ENCODE data around the gene GLE1.
"Not testable (repeated sequence)": the region's sequence is repeated elsewhere in the genome, so short reads cannot be mapped to it uniquely, and the experiment has no call there.

The GLE1 gene

DNA sequence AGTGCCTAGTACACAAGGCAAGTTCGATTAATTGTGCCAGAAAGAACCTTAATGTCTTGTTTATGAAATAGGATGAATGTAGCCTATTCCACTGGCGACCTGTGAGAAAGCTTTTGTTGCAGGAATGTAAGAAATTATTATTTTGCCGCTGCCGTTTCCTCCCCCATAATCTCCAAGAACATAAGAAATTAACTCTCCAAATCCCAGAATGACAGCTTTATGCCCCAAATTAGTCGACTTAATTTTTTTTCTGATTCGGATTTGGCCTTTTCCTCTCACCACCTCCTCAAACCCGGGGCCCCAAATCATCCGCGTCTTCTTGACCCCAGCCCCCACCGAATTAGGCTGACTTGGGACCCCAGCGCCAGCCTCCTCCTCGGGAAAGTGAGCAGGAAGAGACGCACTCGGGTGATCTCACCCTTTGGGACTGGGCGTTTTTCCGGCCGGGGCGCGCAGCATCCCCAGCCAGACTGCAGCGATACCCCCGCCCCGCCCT is 47.2 kb downstream of the GLE1 start:
- no peak for DNase-seq (ENCODE audit: low read depth in 2 of 2)

DNA sequence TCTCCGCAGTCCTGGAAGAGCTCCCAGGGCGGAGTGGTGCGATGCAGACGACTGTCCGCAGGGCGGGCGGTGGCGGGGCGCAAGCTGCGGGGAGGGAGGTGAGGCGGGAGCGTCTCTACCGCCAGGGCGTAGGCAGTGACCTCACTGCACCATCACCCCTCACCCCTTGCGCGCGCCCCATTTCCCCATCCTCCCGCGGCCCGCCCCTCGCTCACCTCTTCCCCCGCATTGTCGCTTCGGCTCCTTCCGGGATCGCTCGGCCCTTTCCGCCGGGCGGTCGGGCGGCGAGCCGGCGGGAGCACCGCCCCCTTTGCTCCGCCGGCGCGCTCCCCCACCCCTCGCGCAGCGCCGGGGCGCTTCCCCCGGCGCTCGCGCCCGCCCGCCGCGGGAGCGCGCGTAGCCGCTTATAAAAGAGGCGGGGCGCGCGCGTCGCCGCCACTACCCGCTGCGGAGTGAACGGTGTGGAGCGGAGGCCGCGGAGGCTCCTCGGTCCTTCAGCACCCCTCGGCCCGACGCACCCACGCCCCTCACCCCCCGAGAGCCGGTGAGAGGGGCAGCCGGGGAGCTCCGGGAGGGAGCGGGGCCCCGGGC is 47.7 kb downstream of the GLE1 start, which contains the start of gene SPTAN1:
Gene SPTAN1 (plus strand): TSS at position 435 of the 591 bp plus-strand sequence. CDS start 14,154 bp downstream, outside the sequence.
- DNase-seq (ENCODE audit: low read depth in 2 of 2), result peak; percentile 82 to 88

DNA sequence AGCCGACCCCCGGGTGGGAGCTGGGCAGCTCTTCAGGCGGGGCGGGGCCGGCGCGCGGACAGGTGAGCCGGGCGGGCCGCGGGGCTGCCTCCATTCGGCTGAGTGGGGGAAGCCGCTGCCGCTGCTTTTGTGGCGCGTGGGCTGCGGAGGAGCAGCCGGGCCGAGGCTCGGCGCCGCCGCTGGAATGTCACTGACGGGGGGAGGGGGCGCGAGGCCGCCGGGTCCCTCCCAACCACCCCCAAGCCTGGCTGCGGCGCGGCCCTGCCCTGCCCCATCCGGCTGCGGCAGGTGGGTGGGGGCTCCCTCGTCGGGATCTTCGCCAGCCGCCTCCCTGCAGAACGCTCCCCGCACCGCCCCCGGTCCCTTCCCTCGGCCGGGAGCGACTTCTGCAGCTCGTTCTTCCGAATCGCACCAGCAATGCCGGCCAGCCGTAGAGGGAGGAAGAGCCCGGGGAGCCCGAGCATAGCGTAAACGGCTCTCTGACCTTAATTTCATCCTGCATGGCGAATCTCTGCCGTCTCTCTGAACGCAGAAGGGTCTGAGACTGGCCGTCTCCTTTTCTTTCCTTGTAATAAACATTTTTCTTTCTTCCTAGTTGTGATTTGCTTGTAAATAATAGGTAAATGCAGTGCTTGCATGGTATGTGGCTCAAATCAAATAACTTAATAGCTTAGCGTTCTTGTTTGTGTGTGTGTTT is 48.4 kb downstream of the GLE1 start:
- DNase-seq (ENCODE audit: low read depth in 2 of 2), result peak in 1 of 2 donors; percentile 5

DNA sequence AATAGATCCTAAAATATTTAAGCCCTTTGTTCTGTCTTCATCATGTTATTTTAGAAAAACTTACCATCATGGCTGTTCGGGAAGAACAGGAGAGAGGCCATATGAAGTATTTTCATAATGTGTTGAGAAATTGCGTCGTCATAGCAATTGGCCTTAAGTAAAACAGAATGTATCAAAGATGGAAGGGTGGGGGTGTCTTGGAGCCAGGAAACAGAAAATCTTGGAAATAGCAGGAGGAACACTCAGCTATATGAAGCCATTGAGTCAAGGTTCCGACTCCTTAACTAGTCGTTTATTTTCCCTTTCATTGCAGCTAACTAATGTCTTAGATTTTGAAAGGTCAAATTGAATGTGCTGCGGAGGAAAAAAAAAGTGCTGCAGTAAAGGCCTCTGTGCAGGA is 49.2 kb downstream of the GLE1 start:
- no peak for DNase-seq (ENCODE audit: low read depth in 2 of 2)

DNA sequence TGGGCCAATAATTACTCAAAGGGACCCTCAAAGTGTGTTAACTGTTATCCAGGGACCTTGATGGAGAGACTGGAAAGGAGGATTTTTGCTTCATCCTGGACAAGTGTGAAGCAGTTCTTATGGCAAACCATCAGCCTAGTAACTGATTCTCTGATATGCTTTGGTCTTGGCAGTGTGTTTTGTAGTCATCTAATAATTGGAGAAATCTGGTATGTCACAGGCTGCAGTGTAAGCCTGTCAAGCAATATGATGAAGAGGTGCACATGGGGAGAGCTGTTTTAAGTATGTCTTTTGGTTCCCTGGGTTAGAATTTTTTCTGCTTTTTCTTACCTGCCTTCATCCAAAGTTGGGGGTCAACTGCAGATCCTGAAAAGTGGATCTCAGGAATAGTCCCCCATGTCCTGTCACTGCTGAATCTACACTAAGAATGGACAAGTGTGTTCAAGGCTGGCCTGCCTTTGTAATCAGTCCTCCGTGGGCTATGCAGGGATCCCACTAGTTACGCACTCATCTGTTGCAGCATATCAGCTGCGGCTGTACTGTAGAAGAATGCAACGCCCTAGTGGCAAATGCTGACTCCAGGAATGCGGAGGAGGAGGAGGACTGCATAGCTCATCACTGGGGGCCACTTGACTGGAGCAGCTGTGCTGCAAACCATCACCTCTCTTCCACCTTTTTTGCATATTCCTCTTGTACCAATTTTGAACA is 49.8 kb downstream of the GLE1 start:
- DNase-seq (ENCODE audit: low read depth in 2 of 2), result no peak

DNA sequence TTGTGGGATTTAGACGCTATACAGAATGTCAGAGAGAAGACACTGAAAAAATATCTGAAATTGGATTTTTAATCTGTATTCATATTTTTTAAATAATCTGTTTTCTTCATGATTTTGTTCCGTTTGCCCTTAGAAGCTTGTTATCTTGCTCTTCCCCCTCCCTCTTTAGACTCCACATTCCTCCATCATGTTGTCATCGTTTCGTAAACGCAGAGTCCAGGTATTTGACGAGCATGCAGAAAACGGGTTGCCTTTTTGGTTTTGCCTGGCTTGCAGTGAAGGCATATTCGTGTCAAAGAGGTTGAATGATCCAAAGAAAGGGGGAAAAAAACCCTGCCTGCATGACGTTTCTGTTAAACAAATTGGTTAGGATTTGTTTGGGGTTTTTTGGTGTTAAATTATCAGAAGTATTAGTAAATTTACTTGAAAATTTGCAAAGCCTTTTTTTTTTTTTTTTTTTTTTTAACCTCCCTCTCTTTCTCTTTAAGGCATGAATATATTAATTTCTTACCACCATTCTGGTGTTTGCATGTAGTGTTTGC is 50.7 kb downstream of the GLE1 start:
- no peak for DNase-seq (ENCODE audit: low read depth in 2 of 2)

DNA sequence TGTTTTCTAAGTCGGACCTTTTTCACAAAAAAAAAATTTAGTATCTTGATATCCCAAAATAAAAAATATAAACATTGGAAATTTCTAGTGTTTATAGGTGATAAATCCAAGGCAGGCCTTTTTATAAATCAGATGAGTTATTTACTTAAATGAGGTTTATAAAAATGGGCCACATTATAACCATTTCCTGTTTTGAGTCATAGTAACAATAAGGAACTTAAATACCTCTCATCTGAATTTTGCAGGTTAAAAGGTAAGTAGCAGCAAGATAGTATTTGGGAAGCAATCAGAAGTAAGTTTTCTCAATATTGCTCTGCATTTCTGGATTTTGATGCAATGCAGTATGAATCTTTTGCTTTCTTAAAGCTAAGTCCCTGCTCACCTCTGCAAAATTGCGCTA is 51.8 kb downstream of the GLE1 start:
- no peak for DNase-seq (ENCODE audit: low read depth in 2 of 2)

DNA sequence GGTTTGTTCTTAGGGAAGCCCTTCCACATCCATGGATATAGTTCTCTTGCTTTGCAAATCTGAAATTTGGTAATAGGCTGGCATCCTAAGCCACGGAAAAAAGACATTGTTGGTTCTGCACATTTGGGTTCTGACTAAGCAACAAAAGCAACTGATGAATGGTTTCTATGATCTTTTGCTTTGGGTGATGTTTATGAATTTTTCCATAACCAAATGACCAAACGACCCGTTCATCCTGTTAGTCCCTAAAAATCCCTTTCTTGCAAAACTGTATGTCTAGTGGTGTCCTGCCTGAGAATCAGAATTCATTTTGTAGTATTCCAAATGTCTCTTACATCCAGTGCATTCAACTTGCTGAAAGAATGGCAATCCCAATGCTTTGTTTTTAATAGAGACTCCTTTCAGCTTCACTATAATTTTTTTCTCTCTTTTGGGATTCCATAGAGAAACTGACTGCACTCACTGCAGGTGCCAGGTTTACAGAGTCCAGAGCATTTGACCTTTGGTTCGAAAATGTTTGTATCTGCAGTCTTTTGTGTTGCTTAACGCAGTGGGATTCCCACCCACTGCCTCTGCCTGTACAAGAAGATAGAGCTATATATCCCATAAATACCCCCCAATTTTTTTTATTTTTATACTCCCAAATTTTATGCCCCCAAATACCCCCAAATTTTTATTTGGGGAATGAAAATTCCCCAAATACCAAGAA is 52.6 kb downstream of the GLE1 start:
- DNase-seq (ENCODE audit: low read depth in 2 of 2), result no peak

DNA sequence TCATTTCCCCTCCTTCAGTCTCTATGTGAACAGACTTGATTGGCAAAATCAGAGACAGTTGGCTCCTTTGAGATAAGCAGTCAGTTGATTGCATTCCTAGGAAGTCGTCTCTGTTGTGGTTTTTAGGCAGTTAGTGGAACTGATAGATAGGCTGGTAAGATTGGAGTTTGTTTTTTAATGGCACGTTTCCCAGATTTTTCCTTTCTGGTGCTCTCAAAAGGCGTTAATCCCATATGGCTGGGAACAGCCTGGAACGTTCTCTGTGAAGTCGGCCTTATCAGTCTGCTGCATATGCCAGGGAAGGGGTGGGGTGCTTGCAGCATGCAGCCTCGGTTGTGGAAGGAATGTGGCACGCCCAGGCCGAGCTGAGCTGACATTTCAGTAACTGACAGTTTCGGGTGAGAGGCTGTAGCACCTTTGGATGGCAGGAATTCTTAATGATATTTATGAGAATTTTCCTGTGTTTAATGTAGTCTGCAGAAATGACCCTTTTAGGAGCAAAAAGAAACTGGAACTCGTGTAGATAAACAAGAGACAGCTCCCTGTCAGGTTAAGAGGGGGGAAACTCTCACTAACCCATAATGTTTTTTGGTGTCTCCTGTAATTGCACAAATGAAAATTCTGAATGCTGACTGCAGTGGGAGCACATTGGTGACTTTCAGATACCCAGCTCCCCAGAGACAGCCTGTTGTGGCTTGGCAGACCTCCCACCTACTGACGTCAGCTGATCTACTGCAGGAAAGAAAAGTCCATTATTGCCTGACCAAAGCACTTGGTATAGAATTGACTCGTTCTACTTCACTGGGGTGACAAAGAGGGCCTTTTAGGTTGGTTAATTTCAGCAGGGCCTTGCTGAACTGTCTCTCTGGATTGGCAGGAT is 54.2 kb downstream of the GLE1 start:
- DNase-seq (ENCODE audit: low read depth in 2 of 2), result no peak

DNA sequence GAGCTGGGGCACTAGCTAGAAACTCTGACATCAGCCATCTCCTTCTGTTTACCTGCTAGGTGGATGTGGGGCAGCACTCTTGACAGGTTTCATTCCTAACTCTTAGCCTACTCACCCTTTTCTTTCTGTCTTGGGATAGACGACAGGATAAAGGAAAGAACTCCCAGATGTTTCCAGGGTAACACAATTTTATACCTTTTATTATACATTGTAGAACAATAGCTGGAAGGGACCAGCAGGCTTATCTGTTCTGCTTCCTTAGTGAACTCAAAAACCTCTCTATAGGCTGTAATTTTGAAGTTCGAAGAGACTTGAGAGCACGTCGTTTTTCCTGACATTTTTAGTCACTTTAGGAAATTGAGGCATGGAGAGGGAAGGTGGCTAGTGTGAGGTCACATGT is 61.1 kb downstream of the GLE1 start:
- DNase-seq (ENCODE audit: low read depth in 2 of 2), result no peak

DNA sequence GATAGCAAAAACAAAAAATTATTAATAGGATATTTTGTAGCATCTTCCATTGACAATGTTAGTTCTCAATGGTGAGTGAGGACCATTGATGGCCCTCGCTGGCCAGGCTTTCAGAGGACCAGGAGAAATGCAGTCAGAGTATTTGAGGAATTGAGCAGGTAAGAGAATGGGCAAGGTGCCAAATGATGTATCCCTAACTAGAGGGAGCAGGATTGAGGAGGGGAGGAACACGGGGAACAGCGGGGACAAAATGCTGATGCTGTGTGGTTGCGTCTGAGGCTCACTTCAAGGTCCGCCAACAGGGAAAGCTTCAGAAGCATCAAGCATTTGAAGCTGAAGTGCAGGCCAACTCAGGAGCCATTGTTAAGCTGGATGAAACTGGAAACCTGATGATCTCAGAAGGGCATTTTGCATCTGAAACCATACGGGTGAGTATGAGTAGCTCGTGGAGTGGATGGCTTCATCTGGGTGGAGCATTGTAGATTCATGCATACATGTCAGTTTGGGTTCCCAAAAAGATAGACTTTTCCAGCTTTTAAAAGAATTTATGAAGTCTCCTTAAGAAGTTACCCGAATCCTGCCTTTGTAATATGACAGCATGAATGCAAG is 64.1 kb downstream of the GLE1 start:
- no peak for DNase-seq (ENCODE audit: low read depth in 2 of 2)

DNA sequence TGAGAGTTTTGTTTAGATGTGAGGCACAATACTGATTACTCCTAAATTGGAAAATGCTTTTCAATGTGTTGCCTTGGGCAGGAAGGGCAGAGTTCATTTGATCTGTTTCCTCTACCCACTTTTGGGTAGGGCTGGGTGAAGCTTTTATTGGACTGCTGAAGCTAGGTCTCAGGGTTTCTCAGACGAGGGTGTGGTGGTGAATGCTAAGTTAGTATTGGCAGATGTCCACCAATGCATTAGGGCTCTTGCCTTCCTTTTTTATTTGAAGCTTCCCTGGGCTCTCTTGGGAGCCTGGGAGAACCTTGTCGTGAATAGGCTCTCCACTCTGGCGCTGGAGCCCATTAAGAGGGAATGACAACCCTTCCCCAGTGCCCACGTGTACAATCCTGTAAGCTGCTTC is 71.0 kb downstream of the GLE1 start:
- DNase-seq (ENCODE audit: low read depth in 2 of 2), result no peak

DNA sequence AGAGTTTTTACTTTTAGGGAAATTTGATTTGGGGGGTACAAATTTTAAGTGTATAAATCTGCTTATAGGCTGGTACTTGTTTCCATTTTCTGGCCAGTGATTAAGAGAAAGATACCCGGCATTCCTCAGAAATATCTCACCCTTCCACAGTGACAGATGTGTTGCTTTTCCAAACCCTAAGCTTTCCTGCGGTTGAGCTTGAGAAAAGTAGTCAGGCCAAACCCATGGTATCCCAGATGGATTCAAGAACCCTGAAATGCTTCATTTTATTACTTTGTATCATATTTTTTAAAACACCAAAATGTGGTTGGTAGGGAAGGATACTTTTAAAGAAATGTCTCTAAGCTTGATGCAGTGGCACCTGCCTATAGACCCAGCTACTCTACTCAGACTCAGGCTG is 71.4 kb downstream of the GLE1 start:
- no peak for DNase-seq (ENCODE audit: low read depth in 2 of 2)

DNA sequence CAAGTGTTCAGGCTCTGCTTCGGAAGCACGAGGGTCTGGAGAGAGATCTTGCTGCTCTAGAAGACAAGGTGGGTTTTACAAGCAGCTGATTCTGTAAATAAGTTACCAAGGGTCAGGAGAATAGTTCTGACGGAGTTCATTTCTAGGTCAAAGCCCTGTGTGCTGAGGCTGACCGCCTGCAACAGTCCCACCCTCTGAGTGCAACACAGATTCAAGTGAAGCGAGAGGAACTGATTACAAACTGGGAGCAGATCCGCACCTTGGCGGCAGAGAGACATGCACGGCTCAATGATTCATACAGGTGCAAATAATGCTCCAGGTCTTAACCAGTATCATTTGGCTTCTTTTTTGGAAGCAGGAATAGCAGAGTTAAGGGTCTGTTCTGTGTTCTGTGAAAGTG is 72.7 kb downstream of the GLE1 start:
- DNase-seq (ENCODE audit: low read depth in 2 of 2), result no peak

DNA sequence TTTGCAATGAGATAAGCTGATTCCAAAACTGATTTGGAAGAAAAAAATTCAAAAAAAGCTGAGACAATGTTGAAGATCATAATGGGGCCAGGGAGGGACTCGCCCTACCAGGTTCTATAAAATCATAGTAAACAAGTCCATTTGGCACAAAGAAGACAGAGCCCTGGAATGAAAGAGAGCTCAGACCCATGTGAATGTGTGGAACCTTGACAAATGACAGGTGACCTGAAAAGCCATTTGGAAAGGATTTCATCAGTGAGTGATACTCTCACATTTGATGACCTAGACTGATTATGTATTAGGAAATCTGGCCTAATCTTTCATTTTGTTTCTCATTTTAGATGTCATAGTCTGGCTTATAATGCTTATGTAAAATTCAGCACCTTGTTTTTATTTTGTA is 74.7 kb downstream of the GLE1 start:
- no peak for DNase-seq (ENCODE audit: low read depth in 2 of 2)

DNA sequence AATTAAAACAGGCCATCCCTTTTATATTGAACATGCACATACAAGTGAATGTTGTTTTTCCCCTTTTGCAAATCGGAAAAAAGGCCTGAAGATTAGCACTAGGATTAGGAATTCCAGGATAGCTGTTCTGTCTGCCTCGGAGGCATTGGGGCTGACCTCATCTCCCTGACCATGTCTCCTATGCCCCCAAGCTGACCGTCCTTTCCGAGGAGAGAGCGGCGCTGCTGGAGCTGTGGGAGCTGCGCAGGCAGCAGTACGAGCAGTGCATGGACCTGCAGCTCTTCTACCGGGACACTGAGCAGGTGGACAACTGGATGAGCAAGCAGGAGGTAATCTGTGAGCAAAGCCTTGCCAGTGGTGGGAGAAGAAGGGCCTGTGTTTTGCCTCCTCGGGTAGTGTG is 76.2 kb downstream of the GLE1 start:
- DNase-seq (ENCODE audit: low read depth in 2 of 2), result no peak

DNA sequence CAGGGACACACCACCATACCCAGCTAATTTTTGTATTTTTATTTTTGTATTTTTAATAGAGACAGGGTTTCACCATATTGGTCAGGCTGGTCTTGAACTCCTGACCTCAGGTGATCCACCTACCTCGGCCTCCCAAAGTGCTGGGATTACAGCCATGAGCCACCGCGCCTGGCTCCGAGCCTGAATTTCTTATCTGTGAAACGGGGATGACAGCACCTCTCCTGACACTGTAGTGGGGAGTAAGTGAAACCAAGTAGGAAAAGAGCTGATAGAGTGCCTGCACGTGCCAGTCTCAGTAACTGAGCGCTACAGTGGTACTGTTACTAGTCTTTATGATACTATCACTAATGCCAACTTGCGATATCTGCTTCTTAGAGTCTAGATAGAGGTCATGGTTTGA is 80.6 kb downstream of the GLE1 start:
- not testable (repeated sequence) for DNase-seq (ENCODE audit: low read depth in 2 of 2)

DNA sequence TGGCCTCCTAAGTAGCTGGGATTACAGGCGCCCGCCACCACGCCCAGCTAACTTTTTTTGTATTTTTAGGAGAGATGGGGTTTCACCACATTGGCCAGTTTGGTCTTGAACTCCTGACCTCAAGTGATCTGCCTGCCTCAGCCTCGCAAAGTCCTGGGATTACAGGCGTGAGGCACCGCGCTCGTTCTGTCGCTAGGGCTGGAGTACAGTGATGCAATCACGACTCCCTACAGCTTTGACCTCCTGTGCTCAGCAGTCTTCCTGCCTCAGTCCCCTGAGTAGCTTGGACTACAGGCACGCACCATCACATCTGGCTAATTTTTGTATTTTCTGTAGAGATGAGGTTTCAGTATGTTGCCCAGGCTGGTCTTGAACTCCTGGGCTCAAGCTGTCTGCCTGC is 82.4 kb downstream of the GLE1 start:
- DNase-seq (ENCODE audit: low read depth in 2 of 2), result not testable (repeated sequence)

DNA sequence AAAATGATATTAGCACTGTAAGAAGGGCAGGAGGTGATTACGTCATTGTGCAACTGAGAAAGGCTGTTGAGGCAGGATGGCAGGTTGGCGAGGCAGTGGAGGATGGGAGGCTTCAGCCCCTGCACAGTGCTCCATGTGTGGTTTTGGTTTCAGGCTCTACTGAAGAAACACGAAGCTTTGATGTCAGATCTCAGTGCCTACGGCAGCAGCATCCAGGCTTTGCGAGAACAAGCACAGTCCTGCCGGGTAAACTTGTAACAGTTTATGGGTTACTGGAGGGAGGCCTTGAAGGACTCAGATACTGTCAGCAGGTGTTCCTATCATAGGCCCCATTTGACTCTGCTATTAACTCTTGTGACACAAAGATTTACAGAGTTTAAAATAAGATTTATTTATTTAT is 82.9 kb downstream of the GLE1 start:
- no peak for DNase-seq (ENCODE audit: low read depth in 2 of 2)

DNA sequence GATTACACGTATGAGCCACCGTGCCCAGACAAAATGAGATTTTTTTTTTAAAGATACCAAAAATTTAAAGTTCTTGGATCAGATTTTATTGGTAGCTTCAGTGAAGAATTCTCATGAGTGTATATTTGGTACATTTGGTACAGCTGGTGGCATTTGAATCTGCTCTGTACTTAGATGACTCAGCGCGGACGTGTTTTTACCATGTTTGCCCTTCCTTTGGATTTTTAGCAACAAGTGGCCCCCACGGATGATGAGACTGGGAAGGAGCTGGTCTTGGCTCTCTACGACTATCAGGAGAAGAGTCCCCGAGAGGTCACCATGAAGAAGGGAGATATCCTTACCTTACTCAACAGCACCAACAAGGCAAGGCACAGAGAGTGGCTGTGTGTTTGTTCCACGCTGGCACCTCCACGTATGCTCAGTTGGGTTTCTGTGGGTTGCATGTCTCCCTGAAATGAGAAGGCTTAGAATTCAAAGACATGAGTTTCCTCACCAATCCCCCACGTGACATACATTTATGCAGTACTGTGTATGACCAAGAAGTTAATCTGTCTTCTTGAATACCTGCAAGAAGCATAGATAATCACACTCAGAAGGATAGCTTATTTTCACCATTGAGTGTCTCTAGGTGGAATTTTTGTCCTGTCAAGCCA is 84.2 kb downstream of the GLE1 start:
- DNase-seq (ENCODE audit: low read depth in 2 of 2), result no peak
